Left ventricle myocardium superior (tissue), 1 donor: ENCODE measurements around the gene KLHL10. TPM values are rescaled to one million over a fixed set of nuclear protein-coding genes. Genes with fewer than 3 reads are reported as not detected.
"Not testable (repeated sequence)": the region's sequence is repeated elsewhere in the genome, so short reads cannot be mapped to it uniquely, and the experiment has no call there.

Experiments
- ATAC-seq: fragments of 200-7000 bp; cut with Tn5 transposase; one replicate; pipeline ENCODE4 v1.9.1; 2020; ENCODE audit warnings: mild to moderate bottlenecking, moderate library complexity
- DNase-seq: peaks from one replicate; pipeline ENCODE4 v3.0.0-alpha.2; 2020
- intact Hi-C: fragments of 100-400 bp; cut with micrococcal nuclease; formaldehyde crosslinking; loops from one replicate; pipeline ENCODE4 v1.11.0; 2022
- total RNA-seq: library from RNA; stranded (reverse); fragmentation: NEBNext Ultra II Directional; extraction: Animal tissue kit (Norgen Biotek cat#: 25700); gene quantifications from one replicate; pipeline ENCODE4 v1.2.1, GENCODE V29; 2021
- donor health status: DM: no; HTN: yes; CAD: no; lungs with severe emphysema.

Gene KLHL10
- total RNA-seq, 1 donor from 2014 or later: 0.12 TPM

GRCh38 chr17:41812381-41813151, 25.1 kb upstream of the KLHL10 start, which contains the start of gene FKBP10:
Gene FKBP10 (plus strand): TSS chr17:41813004. CDS start chr17:41813035, 31 bp downstream.
- intact Hi-C loops: no loop called here
- DNase-seq (peak; percentile 75), ATAC-seq (peak; percentile 65)

GRCh38 chr17:41813152-41813680, 24.4 kb upstream of the KLHL10 start:
- ATAC-seq: no peak
- no peak for DNase-seq
- intact Hi-C loops: no loop called here

- DNase-seq: no peak
- intact Hi-C loops: no loop called here
Measured at GRCh38 chr17:41813699-41814124, 23.9 kb upstream of the KLHL10 start.

GRCh38 chr17:41814195-41814594, 23.4 kb upstream of the KLHL10 start:
- ATAC-seq (no peak), DNase-seq (no peak)
- intact Hi-C loops: no loop called here

More at GRCh38 chr17:41813699-41814124, 23.9 kb upstream of the KLHL10 start:
- no peak for ATAC-seq

- intact Hi-C loops: no loop called here
- ATAC-seq: no peak
- no peak for DNase-seq
Measured at GRCh38 chr17:41816637-41817320, 20.8 kb upstream of the KLHL10 start.

- no peak for ATAC-seq
- DNase-seq: no peak
- intact Hi-C loops: no loop called here
Measured at GRCh38 chr17:41818024-41818423, 19.6 kb upstream of the KLHL10 start.

- no peak for ATAC-seq
- intact Hi-C loops: no loop called here
- DNase-seq: no peak
Measured at GRCh38 chr17:41821776-41822175, 15.8 kb upstream of the KLHL10 start.

- intact Hi-C loops: no loop called here
- no peak for ATAC-seq
- DNase-seq: no peak
Measured at GRCh38 chr17:41822216-41823140, 15.1 kb upstream of the KLHL10 start.

- no peak for ATAC-seq
- DNase-seq: no peak
- intact Hi-C loops: no loop called here
Measured at GRCh38 chr17:41823141-41823524, 14.5 kb upstream of the KLHL10 start.

GRCh38 chr17:41823580-41823979, 14.0 kb upstream of the KLHL10 start:
- intact Hi-C loops: no loop called here
- no peak for DNase-seq
- ATAC-seq: no peak

- DNase-seq (no peak), ATAC-seq (no peak)
- intact Hi-C loops: no loop called here
Measured at GRCh38 chr17:41824086-41824485, 13.5 kb upstream of the KLHL10 start.

GRCh38 chr17:41825175-41825845, 12.3 kb upstream of the KLHL10 start:
- DNase-seq (no peak), ATAC-seq (no peak)
- intact Hi-C loops: no loop called here

- DNase-seq, ATAC-seq, intact Hi-C loops: not testable (repeated sequence)
Measured at GRCh38 chr17:41829961-41830360, 7.7 kb upstream of the KLHL10 start.

- intact Hi-C loops: no loop called here
- ATAC-seq: peak; percentile 66
- no peak for DNase-seq
Measured at GRCh38 chr17:41835214-41835799, 2.3 kb upstream of the KLHL10 start.

- intact Hi-C loops: no loop called here
- ATAC-seq (peak; percentile 97), DNase-seq (peak; percentile 81)
Measured at GRCh38 chr17:41835800-41836549, 1.6 kb upstream of the KLHL10 start, which contains the start of gene NT5C3B. Gene NT5C3B (minus strand): TSS chr17:41836232. CDS start chr17:41836193, 39 bp downstream.

- DNase-seq (no peak), ATAC-seq (no peak)
- intact Hi-C loops: no loop called here
Measured at GRCh38 chr17:41836550-41837196, 952 bp upstream of the KLHL10 start.

- intact Hi-C loops, ATAC-seq, DNase-seq: not testable (repeated sequence)
Measured at GRCh38 chr17:41839448-41839847, 1.8 kb downstream of the KLHL10 start.
